ENCODE data around the gene GOLGA1.

GOLGA1 gene

GRCh38 chr9:124884376-124884775 is 56.5 kb downstream of the GOLGA1 start:
- DNase-seq (ENCODE audit: low read depth in 1 of 2, low spot score in 1 of 2): no peak
- TF ChIP-seq GABPA (IDR thresholded peaks at IDR 0.05; ENCODE audit: low read depth): no peak
- TF ChIP-seq, protein P1, sequence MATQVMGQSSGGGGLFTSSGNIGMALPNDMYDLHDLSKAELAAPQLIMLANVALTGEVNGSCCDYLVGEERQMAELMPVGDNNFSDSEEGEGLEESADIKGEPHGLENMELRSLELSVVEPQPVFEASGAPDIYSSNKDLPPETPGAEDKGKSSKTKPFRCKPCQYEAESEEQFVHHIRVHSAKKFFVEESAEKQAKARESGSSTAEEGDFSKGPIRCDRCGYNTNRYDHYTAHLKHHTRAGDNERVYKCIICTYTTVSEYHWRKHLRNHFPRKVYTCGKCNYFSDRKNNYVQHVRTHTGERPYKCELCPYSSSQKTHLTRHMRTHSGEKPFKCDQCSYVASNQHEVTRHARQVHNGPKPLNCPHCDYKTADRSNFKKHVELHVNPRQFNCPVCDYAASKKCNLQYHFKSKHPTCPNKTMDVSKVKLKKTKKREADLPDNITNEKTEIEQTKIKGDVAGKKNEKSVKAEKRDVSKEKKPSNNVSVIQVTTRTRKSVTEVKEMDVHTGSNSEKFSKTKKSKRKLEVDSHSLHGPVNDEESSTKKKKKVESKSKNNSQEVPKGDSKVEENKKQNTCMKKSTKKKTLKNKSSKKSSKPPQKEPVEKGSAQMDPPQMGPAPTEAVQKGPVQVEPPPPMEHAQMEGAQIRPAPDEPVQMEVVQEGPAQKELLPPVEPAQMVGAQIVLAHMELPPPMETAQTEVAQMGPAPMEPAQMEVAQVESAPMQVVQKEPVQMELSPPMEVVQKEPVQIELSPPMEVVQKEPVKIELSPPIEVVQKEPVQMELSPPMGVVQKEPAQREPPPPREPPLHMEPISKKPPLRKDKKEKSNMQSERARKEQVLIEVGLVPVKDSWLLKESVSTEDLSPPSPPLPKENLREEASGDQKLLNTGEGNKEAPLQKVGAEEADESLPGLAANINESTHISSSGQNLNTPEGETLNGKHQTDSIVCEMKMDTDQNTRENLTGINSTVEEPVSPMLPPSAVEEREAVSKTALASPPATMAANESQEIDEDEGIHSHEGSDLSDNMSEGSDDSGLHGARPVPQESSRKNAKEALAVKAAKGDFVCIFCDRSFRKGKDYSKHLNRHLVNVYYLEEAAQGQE (IDR thresholded peaks at IDR 0.05; ENCODE audit: insufficient replicate concordance, low read depth): no peak
- no peak for TF ChIP-seq CTCF (IDR thresholded peaks at IDR 0.05; ENCODE audit: insufficient read depth, low read length)
- no peak for TF ChIP-seq POLR2AphosphoS5 (IDR thresholded peaks at IDR 0.05; ENCODE audit: low read depth)
- no peak for TF ChIP-seq SPI1 (IDR thresholded peaks at IDR 0.05; ENCODE audit: borderline replicate concordance, low read depth)
- Histone ChIP-seq H3K4me3 (replicated peaks; ENCODE audit: insufficient read depth, low read length) (no peak overlapping the region), H3K27me3 (ENCODE audit: insufficient read depth, poor library complexity, severe bottlenecking) (no peaks in the 10 kb centered on the region), H3K27ac (replicated peaks) (no peak overlapping the region)

DNA sequence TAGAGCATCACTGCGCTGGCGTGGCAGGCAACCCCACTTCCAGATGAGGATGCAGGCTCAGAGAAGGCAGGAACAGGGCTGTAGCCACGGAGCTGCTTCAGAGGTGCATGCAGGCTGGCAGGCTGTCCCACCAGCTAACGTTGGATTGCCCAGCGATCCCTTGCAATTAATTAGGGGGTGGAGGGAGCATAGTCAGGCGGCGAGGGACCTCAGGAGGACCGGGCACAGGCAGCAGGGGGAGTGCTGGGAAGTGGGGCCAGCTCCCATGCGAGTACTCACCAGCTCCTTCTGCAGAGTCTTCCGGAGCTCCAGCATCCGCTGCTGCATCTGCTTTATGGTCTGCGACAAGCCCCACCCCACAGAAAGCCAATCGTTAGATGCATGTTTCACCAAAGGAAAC is 58.7 kb downstream of the GOLGA1 start:
- TF ChIP-seq, protein P1 (IDR thresholded peaks at IDR 0.05; ENCODE audit: insufficient replicate concordance, low read depth): no peak
- no peak for DNase-seq (ENCODE audit: low read depth in 1 of 2, low spot score in 1 of 2)
- Histone ChIP-seq H3K27me3 (ENCODE audit: insufficient read depth, poor library complexity, severe bottlenecking) (no peaks in the 10 kb centered on the region), H3K27ac (replicated peaks) (no peak overlapping the region), H3K4me3 (replicated peaks; ENCODE audit: insufficient read depth, low read length) (no peak overlapping the region)

- no peak for TF ChIP-seq CTCF (IDR thresholded peaks at IDR 0.05; ENCODE audit: insufficient read depth, low read length)
- TF ChIP-seq, protein P1 (IDR thresholded peaks at IDR 0.05; ENCODE audit: insufficient replicate concordance, low read depth): no peak
- TF ChIP-seq SPI1 (IDR thresholded peaks at IDR 0.05; ENCODE audit: borderline replicate concordance, low read depth): no peak
- no peak for TF ChIP-seq GABPA (IDR thresholded peaks at IDR 0.05; ENCODE audit: low read depth)
- DNase-seq (ENCODE audit: low read depth in 1 of 2, low spot score in 1 of 2): no peak
- H3K27ac ChIP-seq (replicated peaks): no peak overlapping the region
- H3K4me3 ChIP-seq (replicated peaks; ENCODE audit: insufficient read depth, low read length): no peak overlapping the region
- no peaks in the 10 kb centered on the region for H3K27me3 ChIP-seq (ENCODE audit: insufficient read depth, poor library complexity, severe bottlenecking)
Observed at GRCh38 chr9:124881138-124881743, 59.6 kb downstream of the GOLGA1 start.

Data from HL-60 (cell line).